Stomach (tissue), 9 donors: ENCODE data around the gene AMN1. TPM values are rescaled to one million over a fixed set of nuclear protein-coding genes. Genes with fewer than 3 reads are reported as not detected.

Experiments used
- DNase-seq, 2 donors: peaks; one replicate each; pipeline versions ENCODE4 v3.0.0 to v3.0.0-alpha.2; 2013 to 2019
- H3K27ac ChIP-seq, 5 donors: fragments of 200-600 bp in 4 of 5; sonication (generic) in 4 of 5; one replicate each; pipeline ENCODE4 v1.5.1; 2013 to 2019; ENCODE audit warnings: mild to moderate bottlenecking in 1 of 5, moderate library complexity in 1 of 5
- H3K27me3 ChIP-seq, 3 donors: fragments of 200-600 bp; sonication (generic); one replicate each; pipeline ENCODE4 v1.5.1; 2017 to 2019; ENCODE audit warnings: mixed run types in 1 of 3
- H3K36me3 ChIP-seq, 4 donors: fragments of 200-600 bp; sonication (generic); 1 replicate in 3 of 4; 2 replicates in 1 of 4; pipeline ENCODE4 v1.5.1; 2016 to 2019
- H3K4me1 ChIP-seq, 4 donors: fragments of 200-600 bp; sonication (generic); one replicate each; pipeline ENCODE4 v1.5.1; 2016 to 2019
- H3K4me3 ChIP-seq, 4 donors: fragments of 200-600 bp; sonication (generic) in 3 of 4; one replicate each; pipeline ENCODE4 v1.5.1; 2016 to 2019; ENCODE audit warnings: mild to moderate bottlenecking in 1 of 4
- H3K9me3 ChIP-seq, 4 donors: fragments of 200-600 bp; sonication (generic); one replicate each; pipeline ENCODE4 v1.5.1; 2016 to 2019
- CTCF ChIP-seq, 7 experiments: fragments of 450-650 bp in 4 of 7; fragments of 200-600 bp in 3 of 7; sonication (generic) in 3 of 7; IDR thresholded peaks; one replicate each; pipeline ENCODE4 v1.5.1; 2016 to 2019; ENCODE audit warnings: antibody characterized with exemption in 7 of 7, control low read depth in 2 of 7, mild to moderate bottlenecking in 1 of 7
- EP300 ChIP-seq: sonication (generic); formaldehyde crosslinking; IDR thresholded peaks from one replicate; pipeline ENCODE4 v1.6.1; 2017; ENCODE audit warnings: antibody characterized with exemption
- POLR2A ChIP-seq, 4 donors: fragments of 450-650 bp; IDR thresholded peaks; one replicate each; pipeline ENCODE4 v1.6.1; 2016; ENCODE audit warnings: antibody characterized with exemption in 4 of 4, control low read depth in 2 of 4, mild to moderate bottlenecking in 1 of 4, moderate library complexity in 1 of 4
- POLR2AphosphoS5 ChIP-seq, 3 donors: sonication (generic); formaldehyde crosslinking; IDR thresholded peaks; one replicate each; pipeline ENCODE4 v1.6.1; 2016; ENCODE audit warnings: antibody characterized with exemption in 3 of 3
- WGBS, 5 donors: extraction: QIAGEN DNeasy Blood & Tissue Kit in 3 of 5; methylation state at CpG; one replicate each; pipeline versions ENCODE4 v1.1.5 to v1.1.7; 2013 to 2018; 5-methylcytosine and 5-hydroxymethylcytosine counted together
- intact Hi-C: fragments of 100-400 bp; cut with DNase I; formaldehyde crosslinking; loops from one replicate; pipeline ENCODE4 v1.15.1; 2023; ENCODE audit warnings: low total_unique reads
- polyA plus RNA-seq, 3 donors: library from polyadenylated mRNA; stranded (reverse); fragments of 200-250 nt; gene quantifications; one replicate each; pipeline ENCODE4 v1.2.3, GENCODE V29; 2013
- total RNA-seq, 5 donors: library from RNA; depleted of rRNA; stranded (reverse); fragments of >200 nt; gene quantifications; one replicate each; pipeline versions ENCODE4 v1.1.0 to v1.2.3, GENCODE V29; 2014 to 2016
- donor health status: healthy with polysubstance abuse.
- donor health status: Bipolar disorder and iron deficiency.
- donor health status: healthy.

AMN1 gene
- total and polyA plus RNA-seq, 8 donors = 2.9 to 131 (median 11.2) TPM; not detected in 1

- WGBS, 5 donors = 62 to 72% (median 65%) methylated on average over 5 of the region's 5 CpGs
- intact Hi-C loops = no loop called here
- Histone ChIP-seq H3K36me3 (no peaks in the 10 kb centered on the region), H3K9me3 (no peaks in the 10 kb centered on the region), H3K27me3 (no peaks in the 10 kb centered on the region), H3K4me1 (no peaks in the 10 kb centered on the region), H3K4me3 (no peak overlapping the region), H3K27ac (no peak overlapping the region)
- no peak for DNase-seq
- no peak for TF ChIP-seq POLR2AphosphoS5 (IDR thresholded peaks at IDR 0.05)
- TF ChIP-seq EP300 = no peak
- no peak for TF ChIP-seq POLR2A (IDR thresholded peaks at IDR 0.05)
- no peak for TF ChIP-seq CTCF (IDR thresholded peaks at IDR 0.05)
Measured at GRCh38 chr12:31645924-31646323, 82.9 kb downstream of the AMN1 start.

GRCh38 chr12:31644536-31644935 is 84.3 kb downstream of the AMN1 start:
- Histone ChIP-seq H3K4me1 (no peaks in the 10 kb centered on the region), H3K27ac (no peak overlapping the region), H3K36me3 (no peaks in the 10 kb centered on the region), H3K4me3 (no peak overlapping the region), H3K9me3 (no peaks in the 10 kb centered on the region), H3K27me3 (no peaks in the 10 kb centered on the region)
- TF ChIP-seq CTCF (IDR thresholded peaks at IDR 0.05) (no peak), POLR2A (IDR thresholded peaks at IDR 0.05) (no peak), POLR2AphosphoS5 (IDR thresholded peaks at IDR 0.05) (no peak), EP300 (no peak)
- 80 to 84% (median 83%) methylated on average over 8 of the region's 8 CpGs for WGBS, 5 donors
- peak in 1 of 2 donors; percentile 10 for DNase-seq
- intact Hi-C loops = no loop called here

- TF ChIP-seq POLR2AphosphoS5 (IDR thresholded peaks at IDR 0.05) (no peak), POLR2A (IDR thresholded peaks at IDR 0.05) (no peak), CTCF (IDR thresholded peaks at IDR 0.05) (no peak), EP300 (no peak)
- intact Hi-C loops = no loop called here
- H3K4me1 ChIP-seq = peaks cover 0 to 3% (median 0%) of the 10 kb centered on the region in 4 donors
- no peak overlapping the region for H3K4me3 ChIP-seq
- 73 to 79% (median 76%) methylated on average over 11 of the region's 11 CpGs for whole genome bisulfite sequencing, 5 donors
- no peak overlapping the region for H3K27ac ChIP-seq
- no peaks in the 10 kb centered on the region for H3K36me3 ChIP-seq
- no peak for DNase-seq
- H3K27me3 ChIP-seq = no peaks in the 10 kb centered on the region
- no peaks in the 10 kb centered on the region for H3K9me3 ChIP-seq
Measured at GRCh38 chr12:31641509-31642090, 87.2 kb downstream of the AMN1 start.

- Histone ChIP-seq H3K4me3 (no peak overlapping the region), H3K27ac (no peak overlapping the region), H3K4me1 (peaks cover 0 to 12% (median 8%) of the 10 kb centered on the region in 4 donors), H3K27me3 (no peaks in the 10 kb centered on the region), H3K9me3 (no peaks in the 10 kb centered on the region), H3K36me3 (no peaks in the 10 kb centered on the region)
- no peak for TF ChIP-seq CTCF (IDR thresholded peaks at IDR 0.05)
- TF ChIP-seq POLR2AphosphoS5 (IDR thresholded peaks at IDR 0.05) = no peak
- TF ChIP-seq EP300 = no peak
- no peak for TF ChIP-seq POLR2A (IDR thresholded peaks at IDR 0.05)
- DNase-seq = no peak
- 85 to 100% (median 90%) methylated on average over 1 of the region's 1 CpG for WGBS, 5 donors
- intact Hi-C loops = loop anchor here (5.0 kb wide), 1 partner anchor 227 kb away; no protein-coding TSS in a partner anchor
Measured at GRCh38 chr12:31634620-31635019, 94.2 kb downstream of the AMN1 start.
